ENCODE measurements around the gene GCNA.
"Not testable (repeated sequence)": the region's sequence is repeated elsewhere in the genome, so short reads cannot be mapped to it uniquely, and the experiment has no call there.

The GCNA gene

GRCh38 chrX:71563921-71564320 lies 14.3 kb upstream of the GCNA start:
- DNase-seq, result no peak

- DNase-seq, result no peak
Observed at GRCh38 chrX:71565474-71566041, 12.7 kb upstream of the GCNA start.

GRCh38 chrX:71571390-71571789 lies 6.8 kb upstream of the GCNA start:
- not testable (repeated sequence) for DNase-seq

GRCh38 chrX:71573590-71573989 lies 4.6 kb upstream of the GCNA start:
- no peak for DNase-seq

- DNase-seq, result no peak
Observed at GRCh38 chrX:71577682-71578081, 555 bp upstream of the GCNA start.

GRCh38 chrX:71579136-71579989 lies 1.1 kb downstream of the GCNA start:
- DNase-seq, result no peak

- DNase-seq, result no peak
Observed at GRCh38 chrX:71579990-71580380, 1.7 kb downstream of the GCNA start.

GRCh38 chrX:71581210-71581609 lies 3.0 kb downstream of the GCNA start:
- DNase-seq, result no peak

GRCh38 chrX:71586929-71587328 lies 8.7 kb downstream of the GCNA start:
- no peak for DNase-seq

GRCh38 chrX:71593210-71593609 lies 15.0 kb downstream of the GCNA start:
- DNase-seq, result not testable (repeated sequence)

- DNase-seq, result no peak
Observed at GRCh38 chrX:71599965-71600364, 21.7 kb downstream of the GCNA start.

GRCh38 chrX:71603618-71604017 lies 25.4 kb downstream of the GCNA start:
- DNase-seq, result no peak

GRCh38 chrX:71604141-71604540 lies 25.9 kb downstream of the GCNA start:
- no peak for DNase-seq

- no peak for DNase-seq
Observed at GRCh38 chrX:71604796-71605568, 26.7 kb downstream of the GCNA start.

- no peak for DNase-seq
Observed at GRCh38 chrX:71606536-71607216, 28.4 kb downstream of the GCNA start.

- no peak for DNase-seq
Observed at GRCh38 chrX:71607488-71607887, 29.3 kb downstream of the GCNA start.

- DNase-seq, result no peak
Observed at GRCh38 chrX:71609095-71609750, 31.0 kb downstream of the GCNA start.

GRCh38 chrX:71611736-71612135 lies 33.5 kb downstream of the GCNA start:
- DNase-seq, result not testable (repeated sequence)

- DNase-seq, result no peak
Observed at GRCh38 chrX:71612256-71612655, 34.0 kb downstream of the GCNA start.

GRCh38 chrX:71615056-71615455 lies 36.8 kb downstream of the GCNA start:
- no peak for DNase-seq

- DNase-seq, result no peak
Observed at GRCh38 chrX:71615954-71616353, 37.7 kb downstream of the GCNA start.

- DNase-seq, result no peak
Observed at GRCh38 chrX:71616672-71617529, 38.7 kb downstream of the GCNA start.

Data from inflammatory macrophage treated with lipopolysaccharide for 1 hour (primary cell).